Measurements from ENCODE around the gene CTDSPL.

CTDSPL gene

GRCh38 chr3:37867144-37867543, 5.5 kb downstream of the CTDSPL start:
- in situ Hi-C loops (cut with MboI; ENCODE audit: low pct_unique_long_range_greater_than_20kb, low sequenced_read_pairs, unreplicated experiment), result no loop called here
- TF ChIP-seq CTCF (IDR thresholded peaks at IDR 0.05; ENCODE audit: extremely low read depth, insufficient read depth, missing control alignments), result no peak
- no peak for DNase-seq (ENCODE audit: low spot score)

- no peak for TF ChIP-seq CTCF (IDR thresholded peaks at IDR 0.05; ENCODE audit: extremely low read depth, insufficient read depth, missing control alignments)
- in situ Hi-C loops (cut with MboI; ENCODE audit: low pct_unique_long_range_greater_than_20kb, low sequenced_read_pairs, unreplicated experiment), result no loop called here
- DNase-seq (ENCODE audit: low spot score), result no peak
Observed at GRCh38 chr3:37871858-37872257, 10.2 kb downstream of the CTDSPL start.

- in situ Hi-C loops (cut with MboI; ENCODE audit: low pct_unique_long_range_greater_than_20kb, low sequenced_read_pairs, unreplicated experiment), result no loop called here
- no peak for DNase-seq (ENCODE audit: low spot score)
- TF ChIP-seq CTCF (IDR thresholded peaks at IDR 0.05; ENCODE audit: extremely low read depth, insufficient read depth, missing control alignments), result no peak
Observed at GRCh38 chr3:37872413-37873160, 10.9 kb downstream of the CTDSPL start.

- TF ChIP-seq CTCF (IDR thresholded peaks at IDR 0.05; ENCODE audit: extremely low read depth, insufficient read depth, missing control alignments), result no peak
- DNase-seq (ENCODE audit: low spot score), result no peak
- in situ Hi-C loops (cut with MboI; ENCODE audit: low pct_unique_long_range_greater_than_20kb, low sequenced_read_pairs, unreplicated experiment), result no loop called here
Observed at GRCh38 chr3:37876279-37876678, 14.6 kb downstream of the CTDSPL start.

GRCh38 chr3:37882711-37883110, 21.0 kb downstream of the CTDSPL start:
- in situ Hi-C loops (cut with MboI; ENCODE audit: low pct_unique_long_range_greater_than_20kb, low sequenced_read_pairs, unreplicated experiment), result no loop called here

GRCh38 chr3:37885814-37886213, 24.1 kb downstream of the CTDSPL start:
- in situ Hi-C loops (cut with MboI; ENCODE audit: low pct_unique_long_range_greater_than_20kb, low sequenced_read_pairs, unreplicated experiment), result no loop called here

More at GRCh38 chr3:37882711-37883110, 21.0 kb downstream of the CTDSPL start:
- no peak for TF ChIP-seq CTCF (IDR thresholded peaks at IDR 0.05; ENCODE audit: extremely low read depth, insufficient read depth, missing control alignments)
- no peak for DNase-seq (ENCODE audit: low spot score)

More at GRCh38 chr3:37885814-37886213, 24.1 kb downstream of the CTDSPL start:
- TF ChIP-seq CTCF (IDR thresholded peaks at IDR 0.05; ENCODE audit: extremely low read depth, insufficient read depth, missing control alignments), result no peak
- no peak for DNase-seq (ENCODE audit: low spot score)

Data from GM13977 (cell line).